Stomach (tissue), 9 donors: Measurements from ENCODE around the gene SRRM1. TPM values are rescaled to one million over a fixed set of nuclear protein-coding genes. Genes with fewer than 3 reads are reported as not detected.
A peak's percentile ranks its signal among the peaks of the same experiment; 100 is the strongest.

Experiments used
- DNase-seq, 2 donors: peaks; one replicate each; pipeline versions ENCODE4 v3.0.0 to v3.0.0-alpha.2; 2013 to 2019
- H3K27ac ChIP-seq, 5 donors: fragments of 200-600 bp in 4 of 5; sonication (generic) in 4 of 5; one replicate each; pipeline ENCODE4 v1.5.1; 2013 to 2019; ENCODE audit warnings: mild to moderate bottlenecking in 1 of 5, moderate library complexity in 1 of 5
- H3K27me3 ChIP-seq, 3 donors: fragments of 200-600 bp; sonication (generic); one replicate each; pipeline ENCODE4 v1.5.1; 2017 to 2019; ENCODE audit warnings: mixed run types in 1 of 3
- H3K36me3 ChIP-seq, 4 donors: fragments of 200-600 bp; sonication (generic); 1 replicate in 3 of 4; 2 replicates in 1 of 4; pipeline ENCODE4 v1.5.1; 2016 to 2019
- H3K4me1 ChIP-seq, 4 donors: fragments of 200-600 bp; sonication (generic); one replicate each; pipeline ENCODE4 v1.5.1; 2016 to 2019
- H3K4me3 ChIP-seq, 4 donors: fragments of 200-600 bp; sonication (generic) in 3 of 4; one replicate each; pipeline ENCODE4 v1.5.1; 2016 to 2019; ENCODE audit warnings: mild to moderate bottlenecking in 1 of 4
- H3K9me3 ChIP-seq, 4 donors: fragments of 200-600 bp; sonication (generic); one replicate each; pipeline ENCODE4 v1.5.1; 2016 to 2019
- EP300 ChIP-seq: sonication (generic); formaldehyde crosslinking; IDR thresholded peaks from one replicate; pipeline ENCODE4 v1.6.1; 2017; ENCODE audit warnings: antibody characterized with exemption
- POLR2A ChIP-seq, 4 donors: fragments of 450-650 bp; IDR thresholded peaks; one replicate each; pipeline ENCODE4 v1.6.1; 2016; ENCODE audit warnings: antibody characterized with exemption in 4 of 4, control low read depth in 2 of 4, mild to moderate bottlenecking in 1 of 4, moderate library complexity in 1 of 4
- POLR2AphosphoS5 ChIP-seq, 3 donors: sonication (generic); formaldehyde crosslinking; IDR thresholded peaks; one replicate each; pipeline ENCODE4 v1.6.1; 2016; ENCODE audit warnings: antibody characterized with exemption in 3 of 3
- WGBS, 5 donors: extraction: QIAGEN DNeasy Blood & Tissue Kit in 3 of 5; methylation state at CpG; one replicate each; pipeline versions ENCODE4 v1.1.5 to v1.1.7; 2013 to 2018; 5-methylcytosine and 5-hydroxymethylcytosine counted together
- intact Hi-C: fragments of 100-400 bp; cut with DNase I; formaldehyde crosslinking; loops from one replicate; pipeline ENCODE4 v1.15.1; 2023; ENCODE audit warnings: low total_unique reads
- polyA plus RNA-seq, 3 donors: library from polyadenylated mRNA; stranded (reverse); fragments of 200-250 nt; gene quantifications; one replicate each; pipeline ENCODE4 v1.2.3, GENCODE V29; 2013
- total RNA-seq, 5 donors: library from RNA; depleted of rRNA; stranded (reverse); fragments of >200 nt; gene quantifications; one replicate each; pipeline versions ENCODE4 v1.1.0 to v1.2.3, GENCODE V29; 2014 to 2016
- TF ChIP-seq, protein P1 (sequence below), 7 experiments: fragments of 450-650 bp in 4 of 7; fragments of 200-600 bp in 3 of 7; sonication (generic) in 3 of 7; IDR thresholded peaks; one replicate each; pipeline ENCODE4 v1.5.1; 2016 to 2019; ENCODE audit warnings: antibody characterized with exemption in 7 of 7, control low read depth in 2 of 7, mild to moderate bottlenecking in 1 of 7
- donor health status: healthy with polysubstance abuse.
- donor health status: Bipolar disorder and iron deficiency.
- donor health status: healthy.

The SRRM1 gene
- total and polyA plus RNA-seq, 8 donors: 21.2 to 149 (median 104) TPM

DNA sequence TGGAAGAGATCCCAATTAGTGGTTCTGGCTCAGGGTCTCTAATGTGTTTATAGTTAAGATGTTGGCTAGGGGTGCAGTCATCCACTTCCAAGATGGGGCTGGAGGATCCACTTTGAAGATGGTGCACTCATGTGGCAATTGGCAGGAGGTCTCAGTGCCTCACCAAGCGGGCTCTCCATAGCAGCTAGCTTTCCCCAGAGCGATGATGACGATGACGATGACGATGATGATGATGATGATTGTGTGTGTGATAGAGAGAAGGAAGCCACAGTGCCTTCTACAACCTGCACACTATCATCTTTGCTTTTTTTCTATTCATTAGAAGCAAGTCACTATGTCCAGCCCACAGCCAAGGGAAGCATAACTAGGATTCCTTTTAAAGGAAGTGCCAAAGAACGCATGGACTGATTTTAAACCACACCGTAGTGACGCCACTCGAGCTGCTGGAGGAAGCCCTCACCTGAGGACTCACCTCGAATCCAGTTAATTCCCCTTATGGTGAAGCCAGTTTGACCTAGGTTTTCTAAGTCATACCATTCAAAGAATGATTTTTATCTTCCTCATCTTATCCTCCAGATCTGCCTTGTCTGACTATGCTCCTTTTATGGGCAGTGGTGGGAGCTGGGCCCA is 49.4 kb downstream of the SRRM1 start:
- TF ChIP-seq POLR2A (IDR thresholded peaks at IDR 0.05): no peak
- TF ChIP-seq, protein P1, sequence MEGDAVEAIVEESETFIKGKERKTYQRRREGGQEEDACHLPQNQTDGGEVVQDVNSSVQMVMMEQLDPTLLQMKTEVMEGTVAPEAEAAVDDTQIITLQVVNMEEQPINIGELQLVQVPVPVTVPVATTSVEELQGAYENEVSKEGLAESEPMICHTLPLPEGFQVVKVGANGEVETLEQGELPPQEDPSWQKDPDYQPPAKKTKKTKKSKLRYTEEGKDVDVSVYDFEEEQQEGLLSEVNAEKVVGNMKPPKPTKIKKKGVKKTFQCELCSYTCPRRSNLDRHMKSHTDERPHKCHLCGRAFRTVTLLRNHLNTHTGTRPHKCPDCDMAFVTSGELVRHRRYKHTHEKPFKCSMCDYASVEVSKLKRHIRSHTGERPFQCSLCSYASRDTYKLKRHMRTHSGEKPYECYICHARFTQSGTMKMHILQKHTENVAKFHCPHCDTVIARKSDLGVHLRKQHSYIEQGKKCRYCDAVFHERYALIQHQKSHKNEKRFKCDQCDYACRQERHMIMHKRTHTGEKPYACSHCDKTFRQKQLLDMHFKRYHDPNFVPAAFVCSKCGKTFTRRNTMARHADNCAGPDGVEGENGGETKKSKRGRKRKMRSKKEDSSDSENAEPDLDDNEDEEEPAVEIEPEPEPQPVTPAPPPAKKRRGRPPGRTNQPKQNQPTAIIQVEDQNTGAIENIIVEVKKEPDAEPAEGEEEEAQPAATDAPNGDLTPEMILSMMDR (IDR thresholded peaks at IDR 0.05): no peak
- TF ChIP-seq POLR2AphosphoS5 (IDR thresholded peaks at IDR 0.05): no peak
- no peak for TF ChIP-seq EP300
- no peak overlapping the region for H3K4me3 ChIP-seq
- peaks cover 9 to 31% (median 16%) of the 10 kb centered on the region in 4 donors for H3K4me1 ChIP-seq
- H3K27me3 ChIP-seq: no peaks in the 10 kb centered on the region
- H3K9me3 ChIP-seq: no peaks in the 10 kb centered on the region
- H3K36me3 ChIP-seq: no peaks in the 10 kb centered on the region
- intact Hi-C loops: no loop called here
- H3K27ac ChIP-seq: no peak overlapping the region
- DNase-seq: no peak
- 81 to 95% (median 85%) methylated on average over 10 of the region's 10 CpGs for WGBS, 5 donors

DNA sequence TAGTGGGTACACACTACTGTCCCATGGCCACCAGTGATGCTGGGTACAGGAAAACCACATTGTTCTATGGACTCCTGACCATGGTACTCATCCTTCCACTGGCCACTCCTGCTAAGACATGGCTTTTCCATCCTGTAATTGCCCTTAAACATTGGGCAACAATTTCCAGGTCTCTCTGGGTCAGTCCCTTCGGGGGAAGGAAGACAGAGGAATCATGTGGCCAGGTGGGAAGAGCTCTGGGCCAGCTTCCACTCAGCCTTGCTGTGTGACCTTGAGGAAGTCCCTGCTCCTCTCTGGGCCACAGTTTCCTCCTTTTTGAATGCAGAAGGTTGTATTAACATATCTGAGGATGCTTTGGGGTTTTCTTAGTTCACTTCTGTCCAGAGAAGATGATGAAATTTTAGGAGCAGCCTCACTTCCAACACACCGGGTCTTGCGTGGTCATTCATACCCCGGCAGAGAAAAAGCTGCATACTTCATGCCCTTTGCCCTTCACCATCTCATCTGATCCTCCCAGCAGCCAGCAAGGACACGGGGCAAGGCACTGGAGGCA is 50.8 kb downstream of the SRRM1 start:
- intact Hi-C loops: no loop called here
- Histone ChIP-seq H3K4me1 (peaks cover 8 to 24% (median 12%) of the 10 kb centered on the region in 4 donors), H3K9me3 (no peaks in the 10 kb centered on the region), H3K36me3 (no peaks in the 10 kb centered on the region), H3K27ac (peak overlapping the region in 2 of 5 donors; percentile 27 to 50), H3K4me3 (no peak overlapping the region), H3K27me3 (no peaks in the 10 kb centered on the region)
- no peak for TF ChIP-seq POLR2AphosphoS5 (IDR thresholded peaks at IDR 0.05)
- TF ChIP-seq POLR2A (IDR thresholded peaks at IDR 0.05): no peak
- WGBS, 5 donors: 49 to 75% (median 59%) methylated on average over 5 of the region's 5 CpGs
- no peak for DNase-seq

DNA sequence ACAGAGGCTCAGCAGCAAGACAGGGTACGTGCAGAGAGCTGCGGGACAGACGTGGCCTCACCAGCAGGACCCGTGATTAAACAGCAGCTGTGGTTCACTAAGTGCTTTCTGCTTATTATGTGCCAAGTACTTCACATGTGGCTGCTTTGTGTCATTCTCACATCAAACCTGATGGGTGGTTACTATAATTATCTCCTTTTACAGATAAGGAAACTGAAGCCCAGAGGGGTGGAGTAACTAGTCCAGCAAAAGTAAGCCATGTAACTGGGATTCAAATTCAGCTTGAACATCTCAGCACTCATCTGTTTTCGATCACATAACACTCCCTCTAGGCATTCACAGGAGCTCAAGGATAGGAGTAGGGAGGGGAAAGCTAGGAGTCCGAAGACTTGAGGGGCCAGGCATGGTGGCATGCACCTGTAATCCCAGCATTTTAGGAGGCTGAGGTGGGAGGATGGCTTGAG is 51.3 kb downstream of the SRRM1 start:
- no peak overlapping the region for H3K4me3 ChIP-seq
- peak in 1 of 2 donors; percentile 70 for DNase-seq
- H3K36me3 ChIP-seq: no peaks in the 10 kb centered on the region
- WGBS, 5 donors: 20 to 34% (median 27%) methylated on average over 6 of the region's 6 CpGs
- H3K9me3 ChIP-seq: no peaks in the 10 kb centered on the region
- intact Hi-C loops: no loop called here
- no peaks in the 10 kb centered on the region for H3K27me3 ChIP-seq
- H3K27ac ChIP-seq: peak overlapping the region in 3 of 5 donors; percentile 27 to 50 (median 50)
- H3K4me1 ChIP-seq: peaks cover 8 to 24% (median 11%) of the 10 kb centered on the region in 4 donors
- TF ChIP-seq POLR2AphosphoS5 (IDR thresholded peaks at IDR 0.05): no peak
- TF ChIP-seq, protein P1 (IDR thresholded peaks at IDR 0.05): no peak
- TF ChIP-seq EP300: no peak
- TF ChIP-seq POLR2A (IDR thresholded peaks at IDR 0.05): no peak

DNA sequence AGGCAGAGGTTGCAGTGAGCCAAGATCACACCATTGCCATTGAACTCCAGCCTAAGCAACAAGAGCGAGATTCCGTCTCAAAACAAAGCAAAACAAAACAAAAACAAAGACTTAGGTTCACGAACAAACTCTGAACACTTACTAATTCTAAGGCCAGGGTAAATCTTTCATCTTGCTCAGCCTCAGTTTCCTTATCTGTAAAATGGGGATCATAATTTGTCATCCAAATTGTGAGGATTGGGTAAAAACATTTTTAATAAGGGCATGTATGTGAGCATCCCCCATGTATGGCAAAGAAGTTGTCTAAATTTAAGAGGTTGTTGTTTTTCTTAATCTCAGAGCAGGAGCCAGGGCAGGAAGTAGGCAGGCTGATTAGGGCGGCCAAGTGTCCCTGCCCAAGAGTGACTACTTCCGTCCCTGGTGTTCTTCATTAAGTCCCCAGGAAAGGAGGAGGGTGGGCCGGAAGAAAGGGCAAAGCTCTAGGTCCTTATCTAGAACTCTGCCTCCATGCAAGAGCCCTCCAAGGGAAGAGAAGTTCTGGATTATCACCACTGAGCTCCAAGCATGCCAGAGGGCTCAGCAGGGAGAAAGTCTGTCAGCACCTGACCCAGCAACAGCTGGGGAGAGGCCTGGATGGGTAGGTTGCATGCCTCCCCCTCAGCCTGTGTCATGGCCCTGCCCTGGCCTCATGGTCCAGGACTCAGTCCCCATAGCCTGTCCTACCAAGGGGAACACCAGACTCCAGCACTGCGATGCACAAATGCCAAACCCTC is 52.3 kb downstream of the SRRM1 start:
- intact Hi-C loops: no loop called here
- H3K27me3 ChIP-seq: no peaks in the 10 kb centered on the region

DNA sequence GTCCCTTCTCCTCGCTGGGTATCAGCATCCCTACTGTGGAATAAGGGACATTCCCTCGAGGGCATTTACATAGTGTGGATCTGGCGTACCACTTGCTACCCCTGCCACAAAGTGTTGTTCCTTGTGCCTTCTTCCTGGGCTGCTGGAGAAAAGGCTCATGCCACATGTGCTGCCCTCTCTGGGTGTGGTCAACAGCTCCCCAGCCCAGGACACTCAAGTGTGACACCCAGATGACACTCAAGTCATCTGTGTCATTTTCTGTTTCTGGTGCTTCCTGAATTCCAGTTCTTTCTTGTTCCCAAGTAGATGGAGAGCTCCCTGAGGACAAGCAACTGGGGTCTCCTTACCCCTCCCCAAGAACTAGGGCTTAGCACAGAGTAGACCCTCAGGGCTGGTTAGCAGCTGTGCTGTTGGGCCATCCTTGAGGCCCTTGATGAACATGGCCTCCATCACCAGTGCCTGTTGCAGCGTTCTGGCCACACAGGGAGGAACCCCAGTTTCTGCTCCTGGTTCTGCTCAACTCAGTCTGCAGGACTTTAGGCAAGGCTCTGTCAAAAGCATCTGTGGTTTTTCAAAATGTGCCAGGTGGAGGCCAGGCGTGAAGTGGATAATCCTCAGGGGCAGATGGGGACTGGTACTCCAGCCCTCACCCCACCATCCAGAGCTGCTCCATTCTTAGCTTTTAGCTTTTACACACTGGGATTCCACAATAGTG is 53.1 kb downstream of the SRRM1 start:
- Histone ChIP-seq H3K27ac (no peak overlapping the region), H3K36me3 (no peaks in the 10 kb centered on the region), H3K4me1 (peaks cover 8 to 24% (median 11%) of the 10 kb centered on the region in 4 donors), H3K4me3 (no peak overlapping the region), H3K9me3 (no peaks in the 10 kb centered on the region), H3K27me3 (no peaks in the 10 kb centered on the region)
- 89 to 97% (median 91%) methylated on average over 5 of the region's 5 CpGs for WGBS, 5 donors
- TF ChIP-seq POLR2AphosphoS5 (IDR thresholded peaks at IDR 0.05): no peak
- TF ChIP-seq EP300: no peak
- TF ChIP-seq, protein P1 (IDR thresholded peaks at IDR 0.05): no peak
- TF ChIP-seq POLR2A (IDR thresholded peaks at IDR 0.05): no peak
- intact Hi-C loops: no loop called here
- no peak for DNase-seq

More for the DNA sequence above, 52.3 kb downstream of the SRRM1 start:
- 62 to 72% (median 67%) methylated on average over 6 to 7 of the region's 7 CpGs for WGBS, 5 donors
- Histone ChIP-seq H3K27ac (peak overlapping the region in 1 of 5 donors; percentile 27), H3K36me3 (no peaks in the 10 kb centered on the region), H3K4me3 (no peak overlapping the region), H3K4me1 (peaks cover 8 to 24% (median 11%) of the 10 kb centered on the region in 4 donors), H3K9me3 (no peaks in the 10 kb centered on the region)
- peak in 1 of 2 donors; percentile 57 for DNase-seq
- TF ChIP-seq POLR2AphosphoS5 (IDR thresholded peaks at IDR 0.05): no peak
